WTC11 (cell line): ENCODE measurements around the gene MSI2. TPM values are rescaled to one million over a fixed set of nuclear protein-coding genes. Genes with fewer than 3 reads are reported as not detected.

Experiments
- ATAC-seq: fragments of 200-7000 bp; cut with Tn5 transposase; 2 replicates; pipeline ENCODE4 v1.10.0; 2021; ENCODE audit warnings: mild to moderate bottlenecking, moderate library complexity
- CTCF ChIA-PET: fragments of 300-600 bp; sonication (Branson Sonifier 250); formaldehyde crosslinking; loops from one replicate; lab custom pipeline; 2021; ENCODE audit warnings: antibody characterized with exemption; lab: Charles Lee
- POLR2A ChIA-PET: fragments of 350-600 bp; sonication (Branson Sonifier 250); formaldehyde crosslinking; loops from one replicate; lab custom pipeline; 2021; ENCODE audit warnings: antibody characterized with exemption; lab: Charles Lee
- DNase-seq: peaks from one replicate; pipeline ENCODE4 v3.0.0; 2021; ENCODE audit warnings: low spot score
- H3K27ac Mint-ChIP-seq: 2 replicates; pipeline ENCODE4 v1.8.0; 2021; ENCODE audit warnings: mixed read lengths
- H3K27me3 Mint-ChIP-seq: 2 replicates; pipeline ENCODE4 v1.8.0; 2021; ENCODE audit warnings: low read depth, mild to moderate bottlenecking, moderate library complexity, mixed read lengths
- H3K36me3 Mint-ChIP-seq: 2 replicates; pipeline ENCODE4 v1.8.0; 2021; ENCODE audit warnings: mixed read lengths
- H3K4me1 Mint-ChIP-seq: 2 replicates; pipeline ENCODE4 v1.8.0; 2022; ENCODE audit warnings: mixed read lengths
- H3K4me3 Mint-ChIP-seq: 2 replicates; pipeline ENCODE4 v1.8.0; 2021; ENCODE audit warnings: mild to moderate bottlenecking, moderate library complexity, mixed read lengths
- H3K9me3 Mint-ChIP-seq: 2 replicates; pipeline ENCODE4 v1.8.0; 2021; ENCODE audit warnings: mixed read lengths
- ATF3 ChIP-seq: sonication (generic); formaldehyde crosslinking; conservative IDR thresholded peaks from 2 replicates; pipeline ENCODE4 v1.8.1; 2022; ENCODE audit warnings: mild to moderate bottlenecking, missing genetic modification reagents
- CBFB ChIP-seq: sonication (generic); formaldehyde crosslinking; IDR thresholded peaks from 2 replicates; pipeline ENCODE4 v1.8.1; 2022; ENCODE audit warnings: mild to moderate bottlenecking, low read depth, missing genetic modification reagents
- IRF2 ChIP-seq: sonication (generic); formaldehyde crosslinking; IDR thresholded peaks from 2 replicates; pipeline ENCODE4 v1.8.0; 2022; ENCODE audit warnings: low read depth, missing genetic modification reagents, borderline replicate concordance
- PRDM15 ChIP-seq: sonication (generic); formaldehyde crosslinking; IDR thresholded peaks from 2 replicates; pipeline ENCODE4 v1.8.0; 2022; ENCODE audit warnings: missing genetic modification reagents
- SMAD3 ChIP-seq: sonication (generic); formaldehyde crosslinking; IDR thresholded peaks from 2 replicates; pipeline ENCODE4 v1.8.0; 2022; ENCODE audit warnings: missing genetic modification reagents, mild to moderate bottlenecking, borderline replicate concordance
- SMAD4 ChIP-seq: sonication (generic); formaldehyde crosslinking; IDR thresholded peaks from 2 replicates; pipeline ENCODE4 v1.8.0; 2022; ENCODE audit warnings: mild to moderate bottlenecking, missing genetic modification reagents
- USF2 ChIP-seq: sonication (generic); formaldehyde crosslinking; IDR thresholded peaks from 2 replicates; pipeline ENCODE4 v1.8.1; 2023; ENCODE audit warnings: mild to moderate bottlenecking, missing genetic modification reagents, moderate library complexity
- ZNF232 ChIP-seq: sonication (generic); formaldehyde crosslinking; IDR thresholded peaks from 2 replicates; pipeline ENCODE4 v1.8.0; 2022; ENCODE audit warnings: mild to moderate bottlenecking, missing genetic modification reagents
- ZNF396 ChIP-seq: fragments of 250-450 bp; sonication (Bioruptor Pico); IDR thresholded peaks from 2 replicates; pipeline ENCODE4 v1.8.0; 2021; ENCODE audit warnings: mild to moderate bottlenecking, moderate library complexity, borderline replicate concordance
- ZSCAN18 ChIP-seq: fragments of 250-450 bp; sonication (Bioruptor Pico); IDR thresholded peaks from 2 replicates; pipeline ENCODE4 v2.1.2; 2022; ENCODE audit warnings: mild to moderate bottlenecking, moderate library complexity
- total RNA-seq: library from RNA; stranded (reverse); gene quantifications from 3 replicates; pipeline ENCODE4 v1.2.3, GENCODE V29; 2021
- TF ChIP-seq, protein P1 (sequence below): sonication (generic); formaldehyde crosslinking; conservative IDR thresholded peaks from 2 replicates; pipeline ENCODE4 v1.8.1; 2023; ENCODE audit warnings: mild to moderate bottlenecking, low read depth, missing genetic modification reagents, moderate library complexity
- TF ChIP-seq, protein P2 (sequence below): fragments of 250-450 bp; sonication (Bioruptor Pico); conservative IDR thresholded peaks from 2 replicates; pipeline ENCODE4 v1.9.0; 2021; ENCODE audit warnings: mild to moderate bottlenecking
- TF ChIP-seq, protein P3 (sequence below): sonication (generic); formaldehyde crosslinking; IDR thresholded peaks from 2 replicates; pipeline ENCODE4 v1.8.0; 2023; ENCODE audit warnings: mild to moderate bottlenecking, missing genetic modification reagents
- TF ChIP-seq, protein P4 (sequence below): fragments of 250-450 bp; sonication (Bioruptor Pico); IDR thresholded peaks from 2 replicates; pipeline ENCODE4 v1.9.0; 2021; ENCODE audit warnings: mild to moderate bottlenecking
- TF ChIP-seq, protein P5 (sequence below): sonication (generic); formaldehyde crosslinking; IDR thresholded peaks from 2 replicates; pipeline ENCODE4 v1.8.1; 2022; ENCODE audit warnings: low read depth, mild to moderate bottlenecking, moderate library complexity, missing genetic modification reagents, borderline replicate concordance
- TF ChIP-seq, protein P6 (sequence below): sonication (generic); formaldehyde crosslinking; IDR thresholded peaks from 2 replicates; pipeline ENCODE4 v1.8.1; 2022; ENCODE audit warnings: low read depth, missing genetic modification reagents, borderline replicate concordance

Gene MSI2
- total RNA-seq, 1 experiment from 2014 or later = 82.1 TPM

- DNase-seq (no peak), ATAC-seq (no peak)
- H3K27me3 Mint-ChIP-seq = no peaks in the 10 kb centered on the region
- peaks cover 18% of the 10 kb centered on the region for H3K4me1 Mint-ChIP-seq
- POLR2A ChIA-PET = no interaction called here
- H3K4me3 Mint-ChIP-seq = no peak overlapping the region
- H3K27ac Mint-ChIP-seq = no peak overlapping the region
- H3K9me3 Mint-ChIP-seq = no peaks in the 10 kb centered on the region
- no peaks in the 10 kb centered on the region for H3K36me3 Mint-ChIP-seq
- CTCF ChIA-PET = interaction anchor here (1.9 kb wide), 1 partner anchor 206 kb away, joined by 8 read pairs; no protein-coding TSS in a partner anchor
- TF ChIP-seq USF2 (CRISPR knock-in tag) (no peak), PRDM15 (CRISPR knock-in tag) (no peak), SMAD4 (no peak), CBFB (CRISPR knock-in tag) (no peak), SMAD3 (CRISPR knock-in tag) (no peak), ATF3 (CRISPR knock-in tag) (no peak), ZNF232 (CRISPR knock-in tag) (no peak), ZNF396 (no peak), IRF2 (CRISPR knock-in tag) (no peak), ZSCAN18 (CRISPR knock-in tag) (no peak)
- TF ChIP-seq, protein P1, sequence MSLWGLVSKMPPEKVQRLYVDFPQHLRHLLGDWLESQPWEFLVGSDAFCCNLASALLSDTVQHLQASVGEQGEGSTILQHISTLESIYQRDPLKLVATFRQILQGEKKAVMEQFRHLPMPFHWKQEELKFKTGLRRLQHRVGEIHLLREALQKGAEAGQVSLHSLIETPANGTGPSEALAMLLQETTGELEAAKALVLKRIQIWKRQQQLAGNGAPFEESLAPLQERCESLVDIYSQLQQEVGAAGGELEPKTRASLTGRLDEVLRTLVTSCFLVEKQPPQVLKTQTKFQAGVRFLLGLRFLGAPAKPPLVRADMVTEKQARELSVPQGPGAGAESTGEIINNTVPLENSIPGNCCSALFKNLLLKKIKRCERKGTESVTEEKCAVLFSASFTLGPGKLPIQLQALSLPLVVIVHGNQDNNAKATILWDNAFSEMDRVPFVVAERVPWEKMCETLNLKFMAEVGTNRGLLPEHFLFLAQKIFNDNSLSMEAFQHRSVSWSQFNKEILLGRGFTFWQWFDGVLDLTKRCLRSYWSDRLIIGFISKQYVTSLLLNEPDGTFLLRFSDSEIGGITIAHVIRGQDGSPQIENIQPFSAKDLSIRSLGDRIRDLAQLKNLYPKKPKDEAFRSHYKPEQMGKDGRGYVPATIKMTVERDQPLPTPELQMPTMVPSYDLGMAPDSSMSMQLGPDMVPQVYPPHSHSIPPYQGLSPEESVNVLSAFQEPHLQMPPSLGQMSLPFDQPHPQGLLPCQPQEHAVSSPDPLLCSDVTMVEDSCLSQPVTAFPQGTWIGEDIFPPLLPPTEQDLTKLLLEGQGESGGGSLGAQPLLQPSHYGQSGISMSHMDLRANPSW = no peak
- TF ChIP-seq, protein P2, sequence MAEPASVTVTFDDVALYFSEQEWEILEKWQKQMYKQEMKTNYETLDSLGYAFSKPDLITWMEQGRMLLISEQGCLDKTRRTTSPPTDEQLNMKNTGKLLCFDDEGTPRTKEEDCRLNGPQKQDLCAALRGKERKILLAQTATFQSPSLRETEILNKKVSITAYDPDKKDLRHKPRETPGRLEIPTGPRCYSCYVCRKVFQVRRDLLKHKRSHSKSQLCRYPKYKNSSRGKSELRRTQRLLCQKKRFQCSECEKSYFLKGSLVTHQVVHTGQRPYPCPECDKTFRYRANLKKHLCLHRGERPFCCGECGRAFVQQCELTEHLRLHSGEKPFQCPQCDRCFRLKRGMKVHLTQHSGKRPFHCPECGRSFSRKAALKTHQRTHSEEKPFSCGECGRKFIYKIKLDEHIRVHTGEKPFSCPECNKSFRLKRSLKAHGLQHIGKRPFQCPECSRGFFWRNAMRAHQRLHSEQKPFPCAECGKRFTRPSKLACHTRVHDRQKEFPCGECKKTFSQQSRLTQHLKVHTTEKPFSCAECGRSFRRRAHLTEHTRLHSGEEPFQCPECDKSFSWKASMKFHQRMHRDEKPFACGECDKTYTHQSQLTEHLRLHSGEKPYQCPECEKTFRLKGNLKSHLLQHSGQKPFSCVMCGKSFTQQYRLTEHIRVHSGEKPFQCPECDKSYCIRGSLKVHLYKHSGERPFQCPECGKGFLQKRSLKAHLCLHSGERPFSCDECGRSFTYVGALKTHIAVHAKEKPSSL = no peak
- TF ChIP-seq, protein P3, sequence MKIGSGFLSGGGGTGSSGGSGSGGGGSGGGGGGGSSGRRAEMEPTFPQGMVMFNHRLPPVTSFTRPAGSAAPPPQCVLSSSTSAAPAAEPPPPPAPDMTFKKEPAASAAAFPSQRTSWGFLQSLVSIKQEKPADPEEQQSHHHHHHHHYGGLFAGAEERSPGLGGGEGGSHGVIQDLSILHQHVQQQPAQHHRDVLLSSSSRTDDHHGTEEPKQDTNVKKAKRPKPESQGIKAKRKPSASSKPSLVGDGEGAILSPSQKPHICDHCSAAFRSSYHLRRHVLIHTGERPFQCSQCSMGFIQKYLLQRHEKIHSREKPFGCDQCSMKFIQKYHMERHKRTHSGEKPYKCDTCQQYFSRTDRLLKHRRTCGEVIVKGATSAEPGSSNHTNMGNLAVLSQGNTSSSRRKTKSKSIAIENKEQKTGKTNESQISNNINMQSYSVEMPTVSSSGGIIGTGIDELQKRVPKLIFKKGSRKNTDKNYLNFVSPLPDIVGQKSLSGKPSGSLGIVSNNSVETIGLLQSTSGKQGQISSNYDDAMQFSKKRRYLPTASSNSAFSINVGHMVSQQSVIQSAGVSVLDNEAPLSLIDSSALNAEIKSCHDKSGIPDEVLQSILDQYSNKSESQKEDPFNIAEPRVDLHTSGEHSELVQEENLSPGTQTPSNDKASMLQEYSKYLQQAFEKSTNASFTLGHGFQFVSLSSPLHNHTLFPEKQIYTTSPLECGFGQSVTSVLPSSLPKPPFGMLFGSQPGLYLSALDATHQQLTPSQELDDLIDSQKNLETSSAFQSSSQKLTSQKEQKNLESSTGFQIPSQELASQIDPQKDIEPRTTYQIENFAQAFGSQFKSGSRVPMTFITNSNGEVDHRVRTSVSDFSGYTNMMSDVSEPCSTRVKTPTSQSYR (CRISPR knock-in tag) = no peak
- TF ChIP-seq, protein P4, sequence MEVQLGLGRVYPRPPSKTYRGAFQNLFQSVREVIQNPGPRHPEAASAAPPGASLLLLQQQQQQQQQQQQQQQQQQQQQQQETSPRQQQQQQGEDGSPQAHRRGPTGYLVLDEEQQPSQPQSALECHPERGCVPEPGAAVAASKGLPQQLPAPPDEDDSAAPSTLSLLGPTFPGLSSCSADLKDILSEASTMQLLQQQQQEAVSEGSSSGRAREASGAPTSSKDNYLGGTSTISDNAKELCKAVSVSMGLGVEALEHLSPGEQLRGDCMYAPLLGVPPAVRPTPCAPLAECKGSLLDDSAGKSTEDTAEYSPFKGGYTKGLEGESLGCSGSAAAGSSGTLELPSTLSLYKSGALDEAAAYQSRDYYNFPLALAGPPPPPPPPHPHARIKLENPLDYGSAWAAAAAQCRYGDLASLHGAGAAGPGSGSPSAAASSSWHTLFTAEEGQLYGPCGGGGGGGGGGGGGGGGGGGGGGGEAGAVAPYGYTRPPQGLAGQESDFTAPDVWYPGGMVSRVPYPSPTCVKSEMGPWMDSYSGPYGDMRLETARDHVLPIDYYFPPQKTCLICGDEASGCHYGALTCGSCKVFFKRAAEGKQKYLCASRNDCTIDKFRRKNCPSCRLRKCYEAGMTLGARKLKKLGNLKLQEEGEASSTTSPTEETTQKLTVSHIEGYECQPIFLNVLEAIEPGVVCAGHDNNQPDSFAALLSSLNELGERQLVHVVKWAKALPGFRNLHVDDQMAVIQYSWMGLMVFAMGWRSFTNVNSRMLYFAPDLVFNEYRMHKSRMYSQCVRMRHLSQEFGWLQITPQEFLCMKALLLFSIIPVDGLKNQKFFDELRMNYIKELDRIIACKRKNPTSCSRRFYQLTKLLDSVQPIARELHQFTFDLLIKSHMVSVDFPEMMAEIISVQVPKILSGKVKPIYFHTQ = no peak
- TF ChIP-seq, protein P5, sequence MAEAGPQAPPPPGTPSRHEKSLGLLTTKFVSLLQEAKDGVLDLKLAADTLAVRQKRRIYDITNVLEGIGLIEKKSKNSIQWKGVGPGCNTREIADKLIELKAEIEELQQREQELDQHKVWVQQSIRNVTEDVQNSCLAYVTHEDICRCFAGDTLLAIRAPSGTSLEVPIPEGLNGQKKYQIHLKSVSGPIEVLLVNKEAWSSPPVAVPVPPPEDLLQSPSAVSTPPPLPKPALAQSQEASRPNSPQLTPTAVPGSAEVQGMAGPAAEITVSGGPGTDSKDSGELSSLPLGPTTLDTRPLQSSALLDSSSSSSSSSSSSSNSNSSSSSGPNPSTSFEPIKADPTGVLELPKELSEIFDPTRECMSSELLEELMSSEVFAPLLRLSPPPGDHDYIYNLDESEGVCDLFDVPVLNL (CRISPR knock-in tag) = no peak
- TF ChIP-seq, protein P6, sequence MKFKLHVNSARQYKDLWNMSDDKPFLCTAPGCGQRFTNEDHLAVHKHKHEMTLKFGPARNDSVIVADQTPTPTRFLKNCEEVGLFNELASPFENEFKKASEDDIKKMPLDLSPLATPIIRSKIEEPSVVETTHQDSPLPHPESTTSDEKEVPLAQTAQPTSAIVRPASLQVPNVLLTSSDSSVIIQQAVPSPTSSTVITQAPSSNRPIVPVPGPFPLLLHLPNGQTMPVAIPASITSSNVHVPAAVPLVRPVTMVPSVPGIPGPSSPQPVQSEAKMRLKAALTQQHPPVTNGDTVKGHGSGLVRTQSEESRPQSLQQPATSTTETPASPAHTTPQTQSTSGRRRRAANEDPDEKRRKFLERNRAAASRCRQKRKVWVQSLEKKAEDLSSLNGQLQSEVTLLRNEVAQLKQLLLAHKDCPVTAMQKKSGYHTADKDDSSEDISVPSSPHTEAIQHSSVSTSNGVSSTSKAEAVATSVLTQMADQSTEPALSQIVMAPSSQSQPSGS (CRISPR knock-in tag) = no peak
These were observed 192.5 kb downstream of the MSI2 start for GRCh38 chr17:57448759-57449283.
